Stimulated activated CD4-positive, alpha-beta T cell treated with anti-CD3 and anti-CD28 coated beads, TNF-alpha, amount 100 ng/mL, for 48 hours (primary cell): ENCODE measurements around the gene MAN1C1.
"Not testable (repeated sequence)": the region's sequence is repeated elsewhere in the genome, so short reads cannot be mapped to it uniquely, and the experiment has no call there.

Experiments used
- DNase-seq, 3 donors: peaks; one replicate each; pipeline ENCODE4 v3.0.0-alpha.2; 2020; ENCODE audit warnings: low read depth in 3 of 3

MAN1C1 gene

GRCh38 chr1:25583519-25584370, 32.8 kb upstream of the MAN1C1 start:
- no peak for DNase-seq

GRCh38 chr1:25586181-25586588, 30.4 kb upstream of the MAN1C1 start:
- DNase-seq, result no peak

GRCh38 chr1:25587290-25587689, 29.3 kb upstream of the MAN1C1 start:
- DNase-seq, result no peak

GRCh38 chr1:25588224-25588623, 28.4 kb upstream of the MAN1C1 start:
- DNase-seq, result not testable (repeated sequence)

- DNase-seq, result not testable (repeated sequence)
Measured at GRCh38 chr1:25588786-25589185, 27.8 kb upstream of the MAN1C1 start.

- no peak for DNase-seq
Measured at GRCh38 chr1:25590096-25590824, 26.3 kb upstream of the MAN1C1 start.

- DNase-seq, result no peak
Measured at GRCh38 chr1:25593861-25594260, 22.7 kb upstream of the MAN1C1 start.

GRCh38 chr1:25594971-25595370, 21.6 kb upstream of the MAN1C1 start:
- DNase-seq, result no peak

GRCh38 chr1:25596641-25597040, 19.9 kb upstream of the MAN1C1 start:
- not testable (repeated sequence) for DNase-seq

GRCh38 chr1:25598879-25599278, 17.7 kb upstream of the MAN1C1 start:
- DNase-seq, result no peak

- DNase-seq, result no peak
Measured at GRCh38 chr1:25599969-25600610, 16.5 kb upstream of the MAN1C1 start.

- not testable (repeated sequence) for DNase-seq
Measured at GRCh38 chr1:25600971-25601699, 15.5 kb upstream of the MAN1C1 start.

GRCh38 chr1:25603779-25604538, 12.6 kb upstream of the MAN1C1 start:
- DNase-seq, result not testable (repeated sequence)

- no peak for DNase-seq
Measured at GRCh38 chr1:25607123-25607522, 9.5 kb upstream of the MAN1C1 start.

GRCh38 chr1:25608488-25609178, 8.0 kb upstream of the MAN1C1 start:
- peak; percentile 77 to 92 (median 83) for DNase-seq

GRCh38 chr1:25609921-25610320, 6.7 kb upstream of the MAN1C1 start:
- no peak for DNase-seq

- no peak for DNase-seq
Measured at GRCh38 chr1:25610822-25611630, 5.6 kb upstream of the MAN1C1 start.

GRCh38 chr1:25611843-25612242, 4.7 kb upstream of the MAN1C1 start:
- DNase-seq, result no peak

- no peak for DNase-seq
Measured at GRCh38 chr1:25612421-25612820, 4.2 kb upstream of the MAN1C1 start.

- DNase-seq, result no peak
Measured at GRCh38 chr1:25613091-25613490, 3.5 kb upstream of the MAN1C1 start.
